OCI-LY3 (cell line): ENCODE data around the gene DUOXA1.

Experiments used
- H2AFZ ChIP-seq: fragments of 200-600, 300-600 bp; shearing (Covaris generic); 2 replicates; pipeline ENCODE4 v1.6.0; 2014; ENCODE audit warnings: antibody characterized with exemption, low read depth, low read length
- H3K27ac ChIP-seq: fragments of 200-600, 300-600 bp; sonication (generic); 2 replicates; pipeline ENCODE4 v1.5.1; 2014; ENCODE audit warnings: mild to moderate bottlenecking, low read length, moderate library complexity, mixed read lengths
- H3K27me3 ChIP-seq: fragments of 200-600, 300-600 bp; sonication (generic); 2 replicates; pipeline ENCODE4 v1.6.1; 2014; ENCODE audit warnings: low read depth, low read length, mixed read lengths
- H3K36me3 ChIP-seq: fragments of 200-600, 300-600 bp; sonication (generic); replicated peaks from 2 replicates; pipeline ENCODE3; 2014; ENCODE audit warnings: low read depth, low read length, mixed read lengths
- H3K4me1 ChIP-seq: fragments of 300-600, 200-600 bp; sonication (generic); 2 replicates; pipeline ENCODE4 v1.6.1; 2014; ENCODE audit warnings: low read length, mixed read lengths
- H3K4me2 ChIP-seq: fragments of 200-600, 300-600 bp; sonication (generic); 2 replicates; pipeline ENCODE4 v1.6.1; 2014; ENCODE audit warnings: low read length, mixed read lengths
- H3K4me3 ChIP-seq: fragments of 300-600, 200-600 bp; sonication (generic); 2 replicates; pipeline ENCODE4 v1.5.1; 2014; ENCODE audit warnings: antibody characterized with exemption, mild to moderate bottlenecking, low read length, moderate library complexity
- H3K79me2 ChIP-seq: fragments of 300-600, 200-600 bp; shearing (Covaris generic); 2 replicates; pipeline ENCODE4 v1.6.1; 2014; ENCODE audit warnings: mild to moderate bottlenecking, low read length, mixed read lengths
- H3K9ac ChIP-seq: fragments of 300-600, 200-600 bp; shearing (Covaris generic); 2 replicates; pipeline ENCODE4 v1.6.0; 2014; ENCODE audit warnings: mild to moderate bottlenecking, low read length, moderate library complexity
- H3K9me3 ChIP-seq: fragments of 200-600, 300-600 bp; shearing (Covaris generic); 2 replicates; pipeline ENCODE4 v1.6.1; 2014; ENCODE audit warnings: low read length, mixed read lengths; ENCODE audit not compliant: insufficient read depth
- H4K20me1 ChIP-seq: fragments of 200-600, 300-600 bp; sonication (generic); 2 replicates; pipeline ENCODE4 v1.6.1; 2016; ENCODE audit warnings: low read length, mixed read lengths; ENCODE audit not compliant: insufficient read depth
- EZH2phosphoT487 ChIP-seq: fragments of 200-600 bp; shearing (Covaris generic); IDR thresholded peaks from 2 replicates; pipeline ENCODE4 v1.6.1; 2018; ENCODE audit warnings: antibody characterized with exemption, mixed run types, low read depth
- TF ChIP-seq, protein P1 (sequence below): fragments of 200-600, 300-600 bp; sonication (generic); IDR thresholded peaks from 2 replicates; pipeline ENCODE4 v1.5.1; 2014; ENCODE audit warnings: antibody characterized with exemption, low read length, low read depth

DUOXA1 gene

DNA sequence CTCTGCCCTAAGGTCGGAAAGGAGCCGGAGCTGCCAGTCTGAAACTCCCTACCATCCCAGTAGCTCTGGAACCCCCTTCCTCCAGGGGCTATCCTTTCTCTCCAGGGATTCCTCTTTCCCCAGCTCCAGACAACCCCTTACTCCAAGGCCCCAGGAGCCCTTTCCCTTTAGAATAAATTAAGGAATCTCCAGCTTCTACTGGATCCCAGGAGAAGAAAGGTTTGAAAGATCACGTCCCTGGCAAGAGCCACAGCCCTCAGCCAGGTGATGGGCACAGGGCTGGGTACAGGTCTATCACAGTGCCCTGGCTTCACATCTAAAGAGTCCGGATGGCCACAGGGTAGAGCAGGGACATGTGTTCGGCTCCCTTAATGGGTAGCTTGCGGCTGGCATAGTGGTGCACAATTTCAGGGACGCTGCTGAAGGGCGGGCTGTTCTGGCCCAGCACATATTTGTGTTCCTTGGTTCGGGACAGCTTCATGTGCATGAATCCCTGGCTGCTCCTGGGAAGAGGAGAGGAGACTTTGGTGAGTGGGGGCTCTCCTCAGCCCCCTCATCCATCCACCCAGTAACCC is 38.0 kb upstream of the DUOXA1 start:
- Histone ChIP-seq H3K4me2 (peak overlapping the region; percentile 99), H4K20me1 (no peaks in the 10 kb centered on the region), H3K4me3 (peak overlapping the region; percentile 99), H3K4me1 (peaks cover 22% of the 10 kb centered on the region), H3K9me3 (no peaks in the 10 kb centered on the region), H2AFZ (no peak overlapping the region), H3K27me3 (no peaks in the 10 kb centered on the region), H3K36me3 (no peaks in the 10 kb centered on the region), H3K27ac (no peak overlapping the region), H3K9ac (peak overlapping the region; percentile 100; the same call in 1 of the 2 replicates), H3K79me2 (peaks cover 11% of the 10 kb centered on the region)
- TF ChIP-seq, protein P1, sequence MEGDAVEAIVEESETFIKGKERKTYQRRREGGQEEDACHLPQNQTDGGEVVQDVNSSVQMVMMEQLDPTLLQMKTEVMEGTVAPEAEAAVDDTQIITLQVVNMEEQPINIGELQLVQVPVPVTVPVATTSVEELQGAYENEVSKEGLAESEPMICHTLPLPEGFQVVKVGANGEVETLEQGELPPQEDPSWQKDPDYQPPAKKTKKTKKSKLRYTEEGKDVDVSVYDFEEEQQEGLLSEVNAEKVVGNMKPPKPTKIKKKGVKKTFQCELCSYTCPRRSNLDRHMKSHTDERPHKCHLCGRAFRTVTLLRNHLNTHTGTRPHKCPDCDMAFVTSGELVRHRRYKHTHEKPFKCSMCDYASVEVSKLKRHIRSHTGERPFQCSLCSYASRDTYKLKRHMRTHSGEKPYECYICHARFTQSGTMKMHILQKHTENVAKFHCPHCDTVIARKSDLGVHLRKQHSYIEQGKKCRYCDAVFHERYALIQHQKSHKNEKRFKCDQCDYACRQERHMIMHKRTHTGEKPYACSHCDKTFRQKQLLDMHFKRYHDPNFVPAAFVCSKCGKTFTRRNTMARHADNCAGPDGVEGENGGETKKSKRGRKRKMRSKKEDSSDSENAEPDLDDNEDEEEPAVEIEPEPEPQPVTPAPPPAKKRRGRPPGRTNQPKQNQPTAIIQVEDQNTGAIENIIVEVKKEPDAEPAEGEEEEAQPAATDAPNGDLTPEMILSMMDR = no peak
- no peak for TF ChIP-seq EZH2phosphoT487

DNA sequence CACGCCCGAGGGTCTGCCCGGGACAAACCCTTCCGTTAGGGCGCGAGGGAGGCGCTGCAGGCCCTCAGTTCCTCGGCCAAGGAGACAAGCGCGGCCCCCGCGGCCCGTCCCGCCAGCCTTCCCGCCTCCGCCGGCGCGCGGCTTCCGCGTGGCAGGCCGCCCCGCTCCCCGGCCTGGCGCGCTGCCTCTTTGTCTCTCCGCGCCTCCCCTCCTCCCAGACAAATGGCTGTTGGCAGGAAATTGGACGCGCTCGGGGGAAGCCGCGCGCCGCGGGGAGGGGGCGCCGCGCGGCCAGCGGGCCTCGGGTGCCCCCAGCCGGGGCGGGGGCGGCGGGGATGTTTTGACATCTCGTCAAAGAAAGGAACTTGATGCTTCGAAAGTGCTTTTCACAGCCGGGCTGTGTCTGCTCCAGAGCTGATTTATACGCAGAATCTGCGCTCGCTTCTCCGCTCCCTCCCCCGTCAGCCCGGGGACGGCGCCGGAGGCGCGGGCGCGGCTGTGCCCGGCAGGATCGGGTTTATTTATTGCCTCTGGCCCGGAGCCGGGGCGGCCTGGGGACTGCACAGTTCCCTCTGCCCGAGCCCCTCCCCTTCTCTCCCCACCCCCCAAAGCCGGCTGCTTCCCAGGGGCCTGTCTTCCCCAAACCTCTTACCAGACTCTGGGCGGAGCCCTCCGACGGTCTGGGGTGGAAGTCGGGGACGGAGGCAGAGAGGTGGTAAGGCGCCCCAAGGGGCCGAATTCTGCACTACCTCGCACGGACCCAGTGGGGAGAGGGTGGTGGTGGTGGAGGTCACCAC is 37.4 kb upstream of the DUOXA1 start:
- Histone ChIP-seq H4K20me1 (no peaks in the 10 kb centered on the region), H3K9ac (peak overlapping the region; percentile 100), H3K79me2 (peaks cover 11% of the 10 kb centered on the region), H3K4me1 (peaks cover 22% of the 10 kb centered on the region), H3K36me3 (no peaks in the 10 kb centered on the region), H3K9me3 (no peaks in the 10 kb centered on the region), H2AFZ (peak overlapping the region; percentile 92), H3K27ac (peak overlapping the region; percentile 62), H3K27me3 (no peaks in the 10 kb centered on the region), H3K4me2 (peak overlapping the region; percentile 99), H3K4me3 (peak overlapping the region; percentile 99)
- TF ChIP-seq, protein P1 = peak; percentile 59
- TF ChIP-seq EZH2phosphoT487 = no peak

DNA sequence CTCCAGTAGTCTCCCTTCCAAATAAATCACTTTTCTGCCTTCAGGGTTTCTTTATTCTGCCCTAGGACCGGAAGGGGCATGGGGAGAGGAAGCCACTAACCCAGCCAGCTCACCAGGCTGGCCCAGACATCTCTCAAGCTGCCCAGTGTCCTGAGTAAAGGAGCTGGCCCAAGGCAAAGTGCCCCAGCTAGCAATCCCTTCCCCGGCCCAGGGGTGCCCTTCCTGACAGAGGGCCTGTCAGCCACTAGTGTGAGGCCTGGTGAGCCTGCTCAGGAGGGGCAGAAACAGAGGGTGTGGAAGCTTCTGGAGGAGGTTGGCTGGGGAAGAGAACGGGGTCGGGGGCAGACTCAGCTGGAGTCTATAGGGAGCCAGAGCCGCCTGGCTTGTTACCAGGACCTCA is 35.9 kb upstream of the DUOXA1 start:
- Histone ChIP-seq H3K9ac (peak overlapping the region; percentile 100; the same call in 1 of the 2 replicates), H3K36me3 (no peaks in the 10 kb centered on the region), H3K4me1 (peaks cover 22% of the 10 kb centered on the region), H3K9me3 (no peaks in the 10 kb centered on the region), H3K4me2 (0 out of 2 replicates have a peak overlapping the region, but pooled peaks have one; percentile 99), H3K27ac (no peak overlapping the region), H3K4me3 (no peak overlapping the region), H2AFZ (no peak overlapping the region), H4K20me1 (no peaks in the 10 kb centered on the region), H3K27me3 (no peaks in the 10 kb centered on the region), H3K79me2 (peaks cover 11% of the 10 kb centered on the region)
- TF ChIP-seq, protein P1 = no peak
- no peak for TF ChIP-seq EZH2phosphoT487

DNA sequence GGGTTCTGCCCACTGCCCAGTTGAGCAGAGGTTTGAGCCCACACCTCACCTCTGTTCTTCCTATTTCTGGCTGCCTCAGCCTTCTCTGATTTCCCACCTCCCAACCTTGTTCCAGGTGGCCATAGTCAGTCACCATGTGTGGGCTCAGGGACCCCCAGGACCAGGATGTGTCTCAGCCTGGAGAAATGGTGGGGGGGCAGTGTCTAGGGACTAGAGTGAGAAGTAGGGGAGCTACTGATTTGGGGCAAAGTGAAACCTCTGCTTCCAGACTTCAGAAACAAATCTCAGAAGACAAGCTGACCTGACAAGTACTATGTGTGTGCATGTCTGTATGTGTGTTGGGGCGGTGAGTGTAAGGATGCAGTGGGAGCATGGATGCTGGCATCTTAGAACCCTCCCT is 35.2 kb upstream of the DUOXA1 start:
- Histone ChIP-seq H3K9ac (no peak overlapping the region), H3K27me3 (no peaks in the 10 kb centered on the region), H3K27ac (no peak overlapping the region), H3K79me2 (peaks cover 11% of the 10 kb centered on the region), H3K4me2 (no peak overlapping the region), H3K9me3 (no peaks in the 10 kb centered on the region), H3K4me3 (no peak overlapping the region), H2AFZ (no peak overlapping the region), H3K36me3 (no peaks in the 10 kb centered on the region), H4K20me1 (no peaks in the 10 kb centered on the region), H3K4me1 (peaks cover 19% of the 10 kb centered on the region)
- TF ChIP-seq, protein P1 = no peak
- no peak for TF ChIP-seq EZH2phosphoT487
